ENCODE results near the gene AP4B1.

The AP4B1 gene

DNA sequence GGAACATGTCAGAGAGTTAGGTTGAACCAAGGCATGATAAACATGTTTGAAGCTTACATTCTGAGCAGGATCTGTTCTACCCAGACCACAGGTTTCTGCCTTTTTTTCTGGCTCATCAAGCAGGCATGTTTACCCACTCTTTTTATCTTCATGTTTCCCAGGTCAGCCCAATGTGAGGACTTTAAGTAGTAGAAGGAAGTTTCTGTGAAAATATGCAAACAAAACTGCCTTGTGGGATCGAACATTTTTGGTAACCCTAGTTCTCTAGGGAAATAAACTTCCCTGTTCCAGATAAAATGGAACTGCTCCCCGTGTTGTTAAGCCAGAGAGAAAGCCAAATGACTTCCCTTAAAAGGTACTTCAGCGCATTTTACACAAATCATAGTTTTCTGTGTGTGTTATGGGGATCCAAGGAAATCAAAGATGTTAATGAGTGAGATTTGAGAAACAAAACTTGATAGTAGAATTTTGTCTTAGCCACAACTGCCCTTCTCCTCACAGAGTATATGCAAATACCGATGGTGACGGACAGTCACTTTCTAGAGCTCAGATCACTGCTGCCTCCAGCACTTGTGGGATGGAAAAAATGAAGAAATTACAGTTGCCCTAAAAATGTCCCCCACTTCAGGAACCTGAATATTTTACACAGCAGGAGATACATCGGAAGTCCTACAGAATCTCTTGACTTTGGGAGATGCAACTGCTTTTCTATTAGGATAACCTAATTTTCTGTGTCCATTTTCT, 23.8 kb upstream of the AP4B1 start (continued):
- TF ChIP-seq, protein P1, sequence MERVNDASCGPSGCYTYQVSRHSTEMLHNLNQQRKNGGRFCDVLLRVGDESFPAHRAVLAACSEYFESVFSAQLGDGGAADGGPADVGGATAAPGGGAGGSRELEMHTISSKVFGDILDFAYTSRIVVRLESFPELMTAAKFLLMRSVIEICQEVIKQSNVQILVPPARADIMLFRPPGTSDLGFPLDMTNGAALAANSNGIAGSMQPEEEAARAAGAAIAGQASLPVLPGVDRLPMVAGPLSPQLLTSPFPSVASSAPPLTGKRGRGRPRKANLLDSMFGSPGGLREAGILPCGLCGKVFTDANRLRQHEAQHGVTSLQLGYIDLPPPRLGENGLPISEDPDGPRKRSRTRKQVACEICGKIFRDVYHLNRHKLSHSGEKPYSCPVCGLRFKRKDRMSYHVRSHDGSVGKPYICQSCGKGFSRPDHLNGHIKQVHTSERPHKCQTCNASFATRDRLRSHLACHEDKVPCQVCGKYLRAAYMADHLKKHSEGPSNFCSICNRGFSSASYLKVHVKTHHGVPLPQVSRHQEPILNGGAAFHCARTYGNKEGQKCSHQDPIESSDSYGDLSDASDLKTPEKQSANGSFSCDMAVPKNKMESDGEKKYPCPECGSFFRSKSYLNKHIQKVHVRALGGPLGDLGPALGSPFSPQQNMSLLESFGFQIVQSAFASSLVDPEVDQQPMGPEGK (CRISPR knock-in tag; IDR thresholded peaks at IDR 0.05; ENCODE audit: borderline replicate concordance), result no peak

DNA sequence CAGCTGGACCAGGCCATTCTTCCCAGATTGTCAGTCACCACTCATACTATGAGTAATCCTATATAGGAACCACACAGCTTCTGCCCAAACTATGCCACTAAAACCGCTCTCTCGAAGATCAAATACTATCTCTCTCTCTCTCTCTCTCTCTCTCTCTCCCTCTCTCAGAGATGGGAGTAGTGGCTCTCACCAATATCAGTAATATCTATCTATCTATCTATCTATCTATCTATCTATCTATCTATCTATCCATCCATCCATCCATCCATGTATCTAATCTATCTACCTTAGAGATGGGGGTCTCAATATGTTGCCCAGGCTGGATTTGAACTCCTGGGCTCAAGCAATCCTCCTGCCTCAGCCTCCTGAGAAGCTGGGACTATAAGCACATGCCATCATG, 19.9 kb upstream of the AP4B1 start:
- no peak for ATAC-seq
- TF ChIP-seq, protein P2, sequence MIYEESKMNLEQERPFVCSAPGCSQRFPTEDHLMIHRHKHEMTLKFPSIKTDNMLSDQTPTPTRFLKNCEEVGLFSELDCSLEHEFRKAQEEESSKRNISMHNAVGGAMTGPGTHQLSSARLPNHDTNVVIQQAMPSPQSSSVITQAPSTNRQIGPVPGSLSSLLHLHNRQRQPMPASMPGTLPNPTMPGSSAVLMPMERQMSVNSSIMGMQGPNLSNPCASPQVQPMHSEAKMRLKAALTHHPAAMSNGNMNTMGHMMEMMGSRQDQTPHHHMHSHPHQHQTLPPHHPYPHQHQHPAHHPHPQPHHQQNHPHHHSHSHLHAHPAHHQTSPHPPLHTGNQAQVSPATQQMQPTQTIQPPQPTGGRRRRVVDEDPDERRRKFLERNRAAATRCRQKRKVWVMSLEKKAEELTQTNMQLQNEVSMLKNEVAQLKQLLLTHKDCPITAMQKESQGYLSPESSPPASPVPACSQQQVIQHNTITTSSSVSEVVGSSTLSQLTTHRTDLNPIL (CRISPR knock-in tag; IDR thresholded peaks at IDR 0.05; ENCODE audit: low read depth), result no peak
- no peak for TF ChIP-seq OSR1 (CRISPR knock-in tag; IDR thresholded peaks at IDR 0.05)
- TF ChIP-seq, protein P1 (CRISPR knock-in tag; IDR thresholded peaks at IDR 0.05; ENCODE audit: borderline replicate concordance), result no peak
- no peak for TF ChIP-seq ESRRG (CRISPR knock-in tag; IDR thresholded peaks at IDR 0.05)
- TF ChIP-seq BACH2 (CRISPR knock-in tag; IDR thresholded peaks at IDR 0.05; ENCODE audit: borderline replicate concordance), result no peak
- no peak for TF ChIP-seq TOX (CRISPR knock-in tag; IDR thresholded peaks at IDR 0.05; ENCODE audit: borderline replicate concordance)
- no peak for TF ChIP-seq TCF4 (CRISPR knock-in tag; IDR thresholded peaks at IDR 0.05; ENCODE audit: borderline replicate concordance)
- no peak for TF ChIP-seq ZC3H10 (CRISPR knock-in tag; IDR thresholded peaks at IDR 0.05)
- no peak for TF ChIP-seq ZNF565 (CRISPR knock-in tag; conservative IDR thresholded peaks at IDR 0.05; ENCODE audit: low read depth)
- TF ChIP-seq RARB (CRISPR knock-in tag; IDR thresholded peaks at IDR 0.05), result no peak
- TF ChIP-seq ZNF8 (CRISPR knock-in tag; IDR thresholded peaks at IDR 0.05), result no peak
- TF ChIP-seq ZNF70 (CRISPR knock-in tag; IDR thresholded peaks at IDR 0.05), result no peak
- no peak for TF ChIP-seq GLIS3 (CRISPR knock-in tag; IDR thresholded peaks at IDR 0.05)
- TF ChIP-seq, protein P3, sequence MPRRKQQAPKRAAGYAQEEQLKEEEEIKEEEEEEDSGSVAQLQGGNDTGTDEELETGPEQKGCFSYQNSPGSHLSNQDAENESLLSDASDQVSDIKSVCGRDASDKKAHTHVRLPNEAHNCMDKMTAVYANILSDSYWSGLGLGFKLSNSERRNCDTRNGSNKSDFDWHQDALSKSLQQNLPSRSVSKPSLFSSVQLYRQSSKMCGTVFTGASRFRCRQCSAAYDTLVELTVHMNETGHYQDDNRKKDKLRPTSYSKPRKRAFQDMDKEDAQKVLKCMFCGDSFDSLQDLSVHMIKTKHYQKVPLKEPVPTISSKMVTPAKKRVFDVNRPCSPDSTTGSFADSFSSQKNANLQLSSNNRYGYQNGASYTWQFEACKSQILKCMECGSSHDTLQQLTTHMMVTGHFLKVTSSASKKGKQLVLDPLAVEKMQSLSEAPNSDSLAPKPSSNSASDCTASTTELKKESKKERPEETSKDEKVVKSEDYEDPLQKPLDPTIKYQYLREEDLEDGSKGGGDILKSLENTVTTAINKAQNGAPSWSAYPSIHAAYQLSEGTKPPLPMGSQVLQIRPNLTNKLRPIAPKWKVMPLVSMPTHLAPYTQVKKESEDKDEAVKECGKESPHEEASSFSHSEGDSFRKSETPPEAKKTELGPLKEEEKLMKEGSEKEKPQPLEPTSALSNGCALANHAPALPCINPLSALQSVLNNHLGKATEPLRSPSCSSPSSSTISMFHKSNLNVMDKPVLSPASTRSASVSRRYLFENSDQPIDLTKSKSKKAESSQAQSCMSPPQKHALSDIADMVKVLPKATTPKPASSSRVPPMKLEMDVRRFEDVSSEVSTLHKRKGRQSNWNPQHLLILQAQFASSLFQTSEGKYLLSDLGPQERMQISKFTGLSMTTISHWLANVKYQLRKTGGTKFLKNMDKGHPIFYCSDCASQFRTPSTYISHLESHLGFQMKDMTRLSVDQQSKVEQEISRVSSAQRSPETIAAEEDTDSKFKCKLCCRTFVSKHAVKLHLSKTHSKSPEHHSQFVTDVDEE (CRISPR knock-in tag; IDR thresholded peaks at IDR 0.05), result no peak
- no peak for TF ChIP-seq ISL1 (CRISPR knock-in tag; IDR thresholded peaks at IDR 0.05)
- TF ChIP-seq SNAI2 (CRISPR knock-in tag; IDR thresholded peaks at IDR 0.05), result no peak
- no peak for TF ChIP-seq ZFP30 (CRISPR knock-in tag; IDR thresholded peaks at IDR 0.05)

- no peak for ATAC-seq
- no peak for TF ChIP-seq ARNTL (CRISPR knock-in tag; IDR thresholded peaks at IDR 0.05; ENCODE audit: borderline replicate concordance, low read depth)
- TF ChIP-seq CSRNP3 (CRISPR knock-in tag; IDR thresholded peaks at IDR 0.05), result no peak
- no peak for TF ChIP-seq ISL1 (CRISPR knock-in tag; IDR thresholded peaks at IDR 0.05)
- no peak for TF ChIP-seq GLIS3 (CRISPR knock-in tag; IDR thresholded peaks at IDR 0.05)
- TF ChIP-seq, protein P3 (CRISPR knock-in tag; IDR thresholded peaks at IDR 0.05), result no peak
- TF ChIP-seq ZNF8 (CRISPR knock-in tag; IDR thresholded peaks at IDR 0.05), result no peak
- TF ChIP-seq OSR1 (CRISPR knock-in tag; IDR thresholded peaks at IDR 0.05), result no peak
- TF ChIP-seq RARB (CRISPR knock-in tag; IDR thresholded peaks at IDR 0.05), result no peak
- no peak for TF ChIP-seq POU6F1 (CRISPR knock-in tag; IDR thresholded peaks at IDR 0.05; ENCODE audit: borderline replicate concordance, low read depth)
- TF ChIP-seq, protein P2 (CRISPR knock-in tag; IDR thresholded peaks at IDR 0.05; ENCODE audit: low read depth), result no peak
These were observed 18.4 kb upstream of the AP4B1 start for GRCh38 chr1:113922957-113923356.

All from SK-N-SH treated with all-trans-retinoic acid at 6 μM for 48 hours (cell line).